Stimulated activated CD4-positive, alpha-beta T cell treated with anti-CD3 and anti-CD28 coated beads, Interleukin-4, amount 100 ng/mL, for 1 hour (primary cell): Measurements from ENCODE around the gene CNPY1.
"Not testable (repeated sequence)": the region's sequence is repeated elsewhere in the genome, so short reads cannot be mapped to it uniquely, and the experiment has no call there.

Experiments
- DNase-seq: peaks from one replicate; pipeline ENCODE4 v3.0.0-alpha.2; 2020

Gene CNPY1

DNA sequence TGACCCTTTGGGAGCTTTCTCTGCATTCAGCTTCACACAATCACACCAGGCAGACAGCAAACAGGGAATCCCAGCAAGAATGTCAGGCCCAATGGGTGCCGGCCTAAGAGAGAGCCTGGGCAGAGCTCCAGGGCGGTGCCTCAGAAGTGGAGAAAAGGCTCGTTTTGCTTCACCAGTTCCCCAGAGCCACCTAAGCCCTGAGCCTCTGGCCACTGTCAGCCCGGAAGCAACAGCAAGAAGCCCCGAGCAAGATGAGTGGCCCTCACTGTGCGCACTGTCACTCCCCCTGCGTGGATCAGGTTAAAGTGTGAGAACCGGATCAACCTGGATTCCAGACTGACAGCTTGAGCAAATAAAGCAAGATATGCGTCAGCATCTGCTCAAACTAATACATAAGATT is 14.7 kb downstream of the CNPY1 start:
- no peak for DNase-seq

DNA sequence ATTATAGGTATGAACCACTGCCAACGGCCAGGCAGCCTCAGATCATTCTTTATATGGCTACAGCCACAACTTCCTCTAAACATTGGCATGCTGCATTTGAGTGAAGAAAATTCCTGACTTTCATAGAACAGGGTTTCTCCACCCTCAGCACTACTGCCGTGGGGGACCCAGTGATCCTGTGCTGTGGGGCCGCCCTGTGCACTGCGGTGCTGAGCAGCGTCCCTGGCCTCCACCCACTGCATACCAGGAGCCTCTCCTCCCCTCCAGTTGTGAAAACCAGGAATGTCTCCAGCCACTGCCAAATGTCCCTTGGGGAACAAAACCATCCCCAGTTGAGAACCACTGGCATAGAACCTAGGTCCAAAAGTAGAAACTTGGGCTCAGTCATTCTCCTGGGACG is 15.8 kb downstream of the CNPY1 start:
- no peak for DNase-seq

DNA sequence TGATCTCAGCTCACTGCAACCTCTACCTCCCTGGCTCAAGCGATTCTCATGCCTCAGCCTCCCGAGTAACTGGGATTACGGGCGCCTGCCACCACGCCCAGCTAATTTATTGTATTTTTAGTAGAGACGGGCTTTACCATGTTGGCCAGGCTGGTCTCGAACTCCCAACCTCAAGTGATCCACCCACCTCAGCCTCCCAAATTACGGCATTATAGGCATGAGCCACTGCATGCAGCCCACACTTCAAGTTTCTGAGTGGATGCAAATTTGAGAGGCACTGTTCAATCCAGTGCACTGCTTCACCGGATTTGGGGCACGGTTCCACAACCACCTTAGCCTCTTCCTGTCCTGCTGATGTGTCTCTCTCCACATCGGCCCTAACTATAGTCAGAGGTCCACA is 16.5 kb downstream of the CNPY1 start:
- DNase-seq: no peak

DNA sequence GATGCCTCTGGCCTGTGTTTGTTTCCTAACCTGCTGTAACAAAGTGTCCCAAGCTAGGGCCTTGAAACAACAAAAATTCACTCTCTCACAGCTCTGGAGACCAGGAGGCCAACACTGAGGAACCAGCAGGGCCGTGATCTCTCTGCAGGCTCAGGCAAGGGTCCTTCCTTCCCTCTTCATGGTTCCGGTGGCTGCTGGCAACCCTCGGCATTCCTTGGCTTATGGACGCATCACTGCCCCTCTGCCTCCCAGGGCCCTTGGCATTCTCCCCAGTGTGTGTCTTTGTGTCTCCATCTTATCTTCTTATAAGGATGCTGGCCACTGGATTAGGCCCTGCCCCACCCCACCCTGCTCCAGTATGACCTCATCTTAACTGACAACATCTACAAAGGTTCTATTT is 17.0 kb downstream of the CNPY1 start:
- no peak for DNase-seq

DNA sequence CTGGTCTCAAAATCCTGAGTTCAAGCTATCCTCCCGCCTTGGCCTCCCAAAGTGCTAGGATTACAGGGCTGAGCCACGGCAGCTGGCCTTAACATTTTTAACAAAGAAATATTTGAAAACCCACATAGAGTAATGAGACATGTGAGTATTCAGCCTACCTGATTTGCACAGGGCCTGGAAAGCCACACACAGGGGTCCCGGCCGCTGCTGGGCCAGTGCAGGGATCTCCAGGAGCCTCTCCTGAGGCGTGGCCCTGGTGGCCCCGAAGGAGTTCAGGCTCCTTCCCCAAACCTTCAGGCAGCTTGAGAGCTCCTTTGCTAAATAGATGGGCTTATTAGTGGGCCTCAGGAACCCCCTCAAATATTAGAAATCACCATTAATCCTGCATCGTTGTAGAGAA is 18.7 kb downstream of the CNPY1 start:
- no peak for DNase-seq

DNA sequence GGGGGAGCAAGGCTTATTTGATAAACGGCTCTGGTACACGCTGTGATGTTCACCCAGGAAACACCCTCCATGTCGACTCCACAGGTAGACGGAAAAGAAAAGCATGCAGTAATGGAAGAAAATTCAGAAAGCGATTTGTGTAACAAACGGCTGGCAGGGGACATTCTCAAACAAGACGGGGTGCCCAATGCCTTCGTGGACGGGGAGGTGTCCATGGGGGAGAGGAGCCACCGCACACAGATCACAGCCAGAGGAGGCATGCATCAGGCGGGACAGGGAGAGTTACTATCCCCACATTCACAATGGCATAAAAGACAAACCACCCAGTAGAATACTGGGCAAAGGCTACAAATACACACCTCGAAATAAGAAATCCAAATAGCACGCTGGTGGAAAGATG is 20.1 kb downstream of the CNPY1 start:
- no peak for DNase-seq

DNA sequence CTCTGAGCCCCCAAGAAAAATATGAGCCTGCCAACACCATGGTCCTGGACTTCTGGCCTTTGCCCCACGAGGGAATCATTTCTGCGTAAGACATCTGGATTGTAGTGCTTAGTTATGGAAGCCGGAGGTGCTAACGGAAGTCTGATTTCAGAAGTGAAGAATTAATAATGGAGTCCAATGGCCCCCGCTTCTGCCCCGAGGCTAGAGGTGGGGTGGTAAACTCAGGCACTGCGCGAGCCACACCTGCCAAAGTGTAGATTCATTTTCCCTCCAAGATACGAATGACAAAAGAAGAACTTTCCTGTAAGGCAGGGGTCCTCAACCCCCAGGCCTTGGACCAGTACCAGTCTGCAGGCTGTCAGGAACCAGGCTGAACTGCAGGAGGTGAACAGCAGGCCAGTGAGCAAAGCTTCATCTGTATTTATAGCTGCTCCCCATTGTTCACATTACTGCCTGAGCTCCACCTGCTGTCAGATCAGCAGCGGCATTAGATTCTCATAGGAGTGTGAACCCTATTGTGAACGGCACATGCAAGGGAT is 22.3 kb downstream of the CNPY1 start:
- no peak for DNase-seq

DNA sequence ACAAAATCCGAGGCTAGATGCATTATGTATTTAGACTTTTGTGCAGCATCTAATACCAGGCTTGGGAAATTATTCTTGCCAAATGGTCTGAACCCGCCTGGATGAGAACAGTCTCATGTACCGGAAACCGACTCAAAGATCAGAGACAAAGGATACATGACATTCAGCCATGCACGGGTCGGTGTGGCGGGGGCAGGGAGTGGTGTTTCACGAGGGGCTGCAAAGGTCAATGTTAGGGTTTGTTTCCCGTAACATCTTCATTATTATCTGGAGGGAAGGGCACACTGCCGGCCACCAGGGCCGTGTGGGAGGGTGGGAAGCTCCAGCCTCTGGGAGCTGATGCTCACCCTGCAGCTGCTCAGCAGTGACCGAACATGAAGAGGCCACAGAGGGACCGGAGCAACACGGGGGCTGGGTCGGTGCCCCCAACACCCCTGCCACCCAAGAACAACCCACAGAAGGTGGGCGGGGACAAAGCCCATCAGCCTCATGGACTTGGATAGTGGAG is 23.1 kb downstream of the CNPY1 start:
- DNase-seq: no peak

DNA sequence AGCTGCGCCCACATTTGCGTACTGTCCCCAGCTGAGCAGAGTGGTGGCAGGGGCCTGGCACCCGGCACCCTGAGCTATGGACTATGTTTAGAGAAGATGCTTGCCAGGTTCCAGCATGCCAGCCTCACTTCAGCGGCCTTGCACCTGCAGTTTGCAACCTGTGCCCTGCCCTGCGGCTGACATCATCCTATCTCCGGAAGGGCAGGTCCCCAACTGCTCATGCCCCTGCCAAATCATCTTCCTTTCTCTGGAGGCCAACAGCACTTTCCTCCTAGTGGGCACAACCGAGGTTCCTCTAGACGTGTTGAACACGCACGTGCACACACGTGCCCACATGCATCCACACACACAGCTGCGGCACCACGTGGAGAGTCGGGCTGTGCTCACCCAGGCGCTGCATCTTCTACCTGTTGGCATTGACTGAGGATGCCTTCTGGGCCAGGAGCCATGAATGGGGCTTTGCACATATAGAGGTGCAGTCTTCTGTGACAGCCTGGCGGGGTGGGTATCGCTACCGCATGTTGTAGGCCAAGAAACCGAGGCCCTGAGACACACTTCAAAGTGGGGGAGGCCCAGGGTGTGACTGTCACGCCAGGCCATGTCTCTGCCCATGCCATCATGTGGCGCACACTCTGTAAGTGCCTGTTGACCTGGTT is 24.5 kb downstream of the CNPY1 start:
- no peak for DNase-seq

DNA sequence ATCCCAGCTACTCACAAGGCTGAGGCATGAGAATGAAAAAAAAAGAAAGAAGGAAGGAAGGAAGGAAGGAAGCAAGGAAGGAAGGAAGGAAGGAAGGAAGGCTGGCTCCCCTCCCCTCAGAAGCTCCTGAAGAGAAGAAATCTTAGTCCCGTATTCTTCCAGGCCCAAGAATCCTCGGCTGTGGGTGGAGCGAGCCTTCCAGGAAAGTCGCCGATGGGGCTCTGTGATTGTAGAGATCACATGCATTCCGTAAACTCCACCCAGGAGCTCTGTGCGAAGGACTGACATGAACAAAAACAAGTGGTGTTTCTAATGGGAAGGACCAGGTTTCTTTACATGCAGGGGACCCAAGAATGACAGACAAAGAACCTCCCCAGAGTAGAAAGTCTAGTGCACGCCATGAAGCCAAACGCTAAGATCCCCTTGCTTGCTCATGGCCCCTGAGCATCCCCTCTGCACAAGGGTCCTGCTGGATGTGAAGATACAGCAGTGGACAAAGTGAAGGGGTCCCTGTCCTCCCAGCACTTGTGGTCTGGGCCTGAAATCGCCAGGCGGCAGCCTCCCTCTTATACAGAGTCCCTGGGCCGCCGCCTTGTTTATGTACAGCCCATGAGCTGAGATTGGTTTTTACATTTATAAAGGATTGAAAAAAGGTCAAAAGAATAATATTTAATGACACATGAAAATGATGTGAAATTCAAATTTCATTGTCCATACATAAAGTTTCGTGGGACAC is 25.2 kb downstream of the CNPY1 start:
- no peak for DNase-seq

DNA sequence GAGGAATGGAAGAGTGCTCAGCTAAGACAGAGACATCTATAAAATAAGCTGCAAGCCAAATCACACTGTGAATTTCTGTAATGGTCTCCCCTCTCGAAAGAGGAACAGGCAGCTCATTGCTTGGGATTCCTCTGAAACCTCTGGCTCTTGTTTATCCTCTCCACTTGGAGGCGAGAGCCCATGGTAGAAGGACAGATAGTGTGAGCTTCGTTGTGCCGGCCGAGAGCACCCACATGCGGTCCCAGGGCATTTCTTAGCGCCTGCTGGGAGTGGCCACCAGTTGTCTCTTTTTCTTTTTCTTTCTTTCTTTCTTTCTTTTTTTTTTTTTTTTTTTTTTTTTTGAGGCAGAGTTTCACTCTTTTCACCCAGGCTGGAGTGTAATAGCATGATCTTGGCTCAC is 26.2 kb downstream of the CNPY1 start:
- no peak for DNase-seq

DNA sequence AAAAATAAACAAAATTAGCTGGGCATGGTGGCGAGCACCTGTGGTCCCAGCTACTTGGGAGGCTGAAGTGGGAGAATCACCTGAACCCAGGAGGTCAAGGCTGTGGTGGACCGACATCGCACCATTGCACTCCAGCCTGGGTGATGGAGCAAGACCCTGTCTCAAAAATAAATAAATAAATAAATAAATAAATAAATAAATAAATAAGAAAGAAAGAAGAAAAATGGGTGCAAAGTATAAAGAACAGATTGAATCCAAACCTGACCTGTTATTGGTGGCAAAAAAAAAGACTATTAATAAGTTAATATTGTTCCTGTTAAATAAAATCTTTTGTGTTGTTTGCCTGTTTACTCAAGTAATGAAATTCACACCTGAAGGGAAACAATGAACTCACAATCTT is 27.0 kb downstream of the CNPY1 start:
- DNase-seq: not testable (repeated sequence)

DNA sequence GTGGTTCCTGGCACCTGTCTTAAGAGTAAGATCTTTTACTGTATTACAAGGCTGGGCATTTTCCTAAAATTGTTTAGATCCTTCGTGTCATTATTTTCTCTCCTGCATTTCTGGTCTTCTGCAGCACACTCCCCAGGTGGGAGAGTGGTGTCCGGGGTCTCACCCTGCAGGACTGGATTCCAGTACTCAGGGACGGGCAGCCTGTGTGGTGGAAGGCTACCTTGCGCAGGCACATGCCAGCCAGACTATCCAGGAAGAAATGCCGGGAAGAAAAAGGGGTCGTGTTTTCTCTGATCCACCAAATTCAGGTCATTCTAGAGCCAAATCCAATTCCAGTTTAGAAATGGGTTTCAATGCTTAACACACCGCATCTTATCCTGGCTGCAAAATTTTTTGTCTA is 27.7 kb downstream of the CNPY1 start:
- DNase-seq: no peak

DNA sequence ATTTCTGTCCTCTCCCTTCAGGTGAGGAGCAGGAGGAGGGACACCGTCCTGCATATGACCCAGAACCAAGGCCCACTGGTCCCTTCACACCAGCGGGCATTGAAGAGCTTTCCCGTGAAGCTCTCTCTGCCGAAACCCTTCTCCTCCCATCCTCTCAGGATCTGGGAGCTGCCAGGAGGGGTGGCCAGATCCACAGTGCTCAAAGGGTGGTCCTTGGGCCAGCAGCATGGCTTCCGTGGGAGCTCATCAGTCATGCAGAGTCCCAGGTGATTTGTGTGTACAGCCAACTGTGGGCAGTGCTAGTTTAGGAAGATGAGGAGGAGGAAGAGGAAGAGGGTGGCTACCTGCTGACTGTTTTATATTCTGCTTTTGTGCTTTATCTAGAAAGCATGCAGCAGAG is 28.4 kb downstream of the CNPY1 start:
- DNase-seq: no peak

DNA sequence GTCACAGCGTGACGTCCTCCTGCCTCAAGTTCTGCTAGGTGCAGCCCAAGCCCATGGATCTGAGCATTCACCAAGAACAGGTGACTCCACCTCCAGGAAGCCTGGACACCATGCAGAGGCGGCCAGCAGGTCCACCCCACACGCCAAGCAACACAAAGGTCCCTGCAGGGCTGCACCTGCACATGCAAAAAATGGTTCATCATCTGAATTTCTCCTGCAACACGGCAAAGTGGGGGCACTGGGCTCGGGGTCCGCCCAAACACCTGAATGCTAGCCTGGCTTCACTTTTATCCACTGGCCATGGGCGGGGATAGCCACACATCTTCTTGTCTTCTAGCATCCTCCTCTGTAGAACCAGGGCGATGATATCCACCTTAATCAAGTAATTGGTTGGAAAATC is 28.9 kb downstream of the CNPY1 start:
- DNase-seq: no peak

DNA sequence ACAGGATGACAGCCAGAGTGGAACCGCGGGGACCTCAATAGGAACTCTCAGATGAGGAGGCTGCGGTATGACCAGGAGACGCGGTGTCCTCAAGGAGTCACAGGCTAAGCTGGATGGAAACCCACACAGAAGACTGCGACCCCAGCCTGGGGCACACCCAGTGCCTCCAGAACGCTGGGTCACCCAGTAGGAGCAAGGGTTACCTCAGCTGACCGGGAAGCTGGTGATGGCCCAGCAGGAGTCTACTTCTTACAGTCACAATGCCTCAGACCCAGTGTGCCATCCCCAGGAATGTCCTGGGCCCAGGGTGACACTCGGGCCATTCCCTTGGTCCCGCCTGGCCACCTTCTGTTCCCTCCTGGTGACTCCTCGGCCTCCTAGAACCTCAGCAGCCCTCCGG is 29.9 kb downstream of the CNPY1 start:
- DNase-seq: no peak

DNA sequence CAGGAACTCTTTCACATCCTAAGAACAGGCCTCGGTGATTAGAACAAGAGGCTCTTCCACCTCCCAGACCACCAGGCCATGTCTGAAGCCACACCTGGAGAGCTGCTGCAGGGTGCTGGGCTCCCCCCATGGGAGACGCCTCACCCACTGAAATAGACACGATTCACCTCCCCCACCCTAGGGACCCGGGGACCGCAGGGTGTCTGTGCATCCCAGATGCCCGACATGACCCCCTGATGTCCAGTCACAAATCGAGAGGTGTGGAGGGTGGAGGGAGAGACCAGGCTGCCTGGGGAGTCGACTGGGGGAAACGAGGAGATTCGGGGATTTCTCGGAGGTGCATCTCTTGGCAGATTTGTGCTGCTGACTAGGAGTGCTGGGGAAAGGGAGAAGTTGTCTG is 31.0 kb downstream of the CNPY1 start:
- DNase-seq: no peak

DNA sequence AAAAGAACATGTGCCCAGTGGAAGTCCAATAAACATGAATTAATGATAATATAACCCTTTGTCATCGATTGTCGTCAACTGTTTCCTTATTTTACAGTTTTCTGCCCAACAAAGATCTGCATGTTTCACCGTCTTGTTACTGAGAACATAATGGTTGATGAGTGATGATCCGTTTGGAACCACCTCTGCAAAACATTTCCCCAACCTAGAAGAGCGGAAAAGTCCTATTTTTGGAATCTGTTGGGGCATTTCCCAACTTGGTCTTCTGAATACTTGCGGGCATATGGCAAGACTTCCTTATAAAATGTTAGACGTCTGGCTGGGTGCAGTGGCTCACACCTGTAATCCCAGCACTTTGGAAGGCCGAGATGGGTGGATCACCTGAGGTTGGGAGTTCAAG is 32.1 kb downstream of the CNPY1 start:
- DNase-seq: no peak

DNA sequence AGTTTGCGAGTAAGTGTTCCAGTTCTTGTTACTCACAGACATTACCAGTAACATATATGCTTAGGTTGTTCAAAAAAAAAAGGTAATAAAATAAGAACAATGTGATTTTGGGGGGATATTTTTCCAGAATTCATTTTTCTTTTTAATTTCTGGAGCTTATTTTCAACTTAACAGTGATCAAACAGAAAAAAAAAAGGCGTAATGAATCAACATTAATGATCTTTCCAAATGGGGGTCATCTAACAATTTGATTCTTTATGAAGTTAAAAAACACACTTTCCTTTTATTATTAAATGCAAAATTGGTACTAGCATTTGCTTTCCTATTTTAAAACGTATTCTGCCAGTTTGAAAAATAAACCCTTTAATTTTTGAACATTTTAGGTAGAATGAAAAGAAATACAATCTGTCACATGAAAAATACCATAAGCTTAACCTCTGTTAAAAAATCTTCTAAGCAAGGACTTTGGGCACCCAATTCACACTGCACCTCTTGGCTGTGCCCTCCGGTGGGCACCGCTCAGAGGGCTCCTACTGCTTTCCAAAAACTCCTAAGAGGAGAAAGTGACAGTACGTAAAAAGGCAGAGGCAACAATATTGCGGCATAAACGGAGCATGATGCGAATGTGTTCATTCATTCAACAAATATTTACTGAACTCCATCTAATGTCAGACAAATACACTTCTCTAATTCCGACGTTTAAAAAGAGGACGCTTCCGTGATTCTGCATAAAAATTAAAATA is 32.6 kb downstream of the CNPY1 start:
- DNase-seq: no peak

DNA sequence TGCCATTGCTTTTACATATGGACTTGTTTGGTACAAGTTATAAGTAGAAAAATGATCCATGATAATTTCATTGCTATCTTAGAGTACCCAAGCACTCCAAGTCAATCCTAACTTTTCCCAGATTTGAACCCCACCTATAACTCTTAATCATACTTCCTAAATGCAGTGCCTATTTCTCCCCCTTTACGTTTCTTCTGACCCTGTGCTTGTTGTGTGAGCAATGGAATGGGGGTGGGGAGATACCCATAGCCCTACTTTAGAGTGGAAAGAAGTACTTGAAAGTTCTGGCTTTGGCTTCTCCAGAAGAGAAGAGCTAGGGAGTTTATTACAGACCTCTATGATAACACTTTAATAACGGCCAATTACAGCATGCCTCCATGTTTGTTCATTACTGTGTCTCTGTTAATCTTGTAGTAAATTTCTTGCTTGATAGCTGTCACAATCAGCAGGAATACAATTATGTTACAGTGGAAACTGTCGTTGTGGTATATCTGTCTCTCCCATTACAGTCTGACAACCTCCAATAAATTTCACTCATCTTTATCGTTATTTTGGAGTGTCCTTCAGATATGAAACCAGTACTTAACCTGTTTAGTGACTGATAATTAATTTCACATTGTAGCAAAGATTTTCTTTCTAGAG is 34.0 kb downstream of the CNPY1 start:
- no peak for DNase-seq

DNA sequence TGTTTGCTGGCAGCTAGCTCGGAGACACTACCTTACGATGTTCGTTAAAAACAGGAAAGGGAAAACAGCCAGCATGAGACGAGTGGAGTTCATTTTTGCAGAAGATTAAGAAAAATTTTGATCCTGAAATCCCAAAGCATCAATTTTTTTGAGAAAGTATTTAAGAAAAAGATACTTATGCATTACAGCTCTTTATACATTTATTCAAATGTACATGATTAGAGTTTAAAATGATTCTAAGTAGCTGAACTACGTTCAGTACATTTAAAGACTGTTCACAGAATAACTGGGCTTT is 34.7 kb downstream of the CNPY1 start:
- no peak for DNase-seq

DNA sequence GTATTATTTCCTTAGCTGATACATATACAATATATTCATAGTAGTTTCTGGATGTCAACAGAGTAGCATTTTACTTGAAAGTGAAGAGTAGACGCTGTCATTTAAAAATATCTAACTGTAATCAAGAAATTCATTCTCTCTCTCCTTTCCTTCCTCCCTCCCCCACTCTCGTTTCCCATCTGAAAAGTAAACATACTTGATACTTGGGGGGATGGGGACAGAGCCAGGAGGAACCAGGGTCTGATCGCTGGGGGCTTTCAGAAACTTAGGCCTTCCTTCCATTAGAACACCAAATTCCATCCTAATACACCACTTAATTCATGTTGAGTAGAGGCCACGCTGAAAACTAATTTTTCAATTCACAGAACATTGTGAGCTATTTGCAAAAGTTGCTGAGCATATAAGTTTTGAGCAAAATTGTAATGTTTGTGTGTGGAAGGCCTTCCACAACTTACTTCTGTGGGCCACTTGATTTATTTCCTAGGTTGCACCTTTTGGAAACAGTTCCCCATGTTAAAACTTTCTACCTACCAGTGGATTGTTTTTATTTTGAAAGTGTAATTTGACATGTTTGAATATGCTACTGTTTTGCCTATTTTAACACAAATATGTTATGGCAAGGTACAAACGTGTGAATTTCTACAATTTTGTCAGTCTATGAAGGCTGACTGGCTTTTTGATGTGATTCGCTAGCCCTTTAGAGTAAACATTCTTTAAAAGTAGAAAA is 35.2 kb downstream of the CNPY1 start:
- DNase-seq: no peak
